OCI-LY1 (cell line): ENCODE data around the gene PRL.

Experiments
- EZH2 ChIP-seq: fragments of 200-600 bp; sonication (generic), shearing (Covaris generic); IDR thresholded peaks from 2 replicates; pipeline ENCODE4 v1.8.0; 2017; ENCODE audit warnings: borderline replicate concordance, mixed run types, mild to moderate bottlenecking, antibody characterized with exemption, low read length, moderate library complexity, mixed read lengths
- TF ChIP-seq, protein P1 (sequence below): fragments of 200-600 bp; sonication (generic), shearing (Covaris generic); IDR thresholded peaks from 2 replicates; pipeline ENCODE4 v1.5.1; 2017; ENCODE audit warnings: mild to moderate bottlenecking, antibody characterized with exemption, low read length, moderate library complexity, mixed read lengths

GRCh38 chr6:22326500-22326899 is 29.7 kb upstream of the PRL start:
- TF ChIP-seq, protein P1, sequence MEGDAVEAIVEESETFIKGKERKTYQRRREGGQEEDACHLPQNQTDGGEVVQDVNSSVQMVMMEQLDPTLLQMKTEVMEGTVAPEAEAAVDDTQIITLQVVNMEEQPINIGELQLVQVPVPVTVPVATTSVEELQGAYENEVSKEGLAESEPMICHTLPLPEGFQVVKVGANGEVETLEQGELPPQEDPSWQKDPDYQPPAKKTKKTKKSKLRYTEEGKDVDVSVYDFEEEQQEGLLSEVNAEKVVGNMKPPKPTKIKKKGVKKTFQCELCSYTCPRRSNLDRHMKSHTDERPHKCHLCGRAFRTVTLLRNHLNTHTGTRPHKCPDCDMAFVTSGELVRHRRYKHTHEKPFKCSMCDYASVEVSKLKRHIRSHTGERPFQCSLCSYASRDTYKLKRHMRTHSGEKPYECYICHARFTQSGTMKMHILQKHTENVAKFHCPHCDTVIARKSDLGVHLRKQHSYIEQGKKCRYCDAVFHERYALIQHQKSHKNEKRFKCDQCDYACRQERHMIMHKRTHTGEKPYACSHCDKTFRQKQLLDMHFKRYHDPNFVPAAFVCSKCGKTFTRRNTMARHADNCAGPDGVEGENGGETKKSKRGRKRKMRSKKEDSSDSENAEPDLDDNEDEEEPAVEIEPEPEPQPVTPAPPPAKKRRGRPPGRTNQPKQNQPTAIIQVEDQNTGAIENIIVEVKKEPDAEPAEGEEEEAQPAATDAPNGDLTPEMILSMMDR, result no peak
- no peak for TF ChIP-seq EZH2
